ENCODE measurements around the gene GAB1.

Gene GAB1

GRCh38 chr4:143407474-143407873, 70.8 kb downstream of the GAB1 start:
- DNase-seq, result no peak
- Histone ChIP-seq H3K4me1 (ENCODE audit: control insufficient read depth, insufficient read depth, low read length, poor library complexity, severe bottlenecking) (no peaks in the 10 kb centered on the region), H3K9me3 (ENCODE audit: control insufficient read depth, low read length) (no peaks in the 10 kb centered on the region), H3K27me3 (replicated peaks; ENCODE audit: control insufficient read depth, insufficient read depth, low read length, poor library complexity, severe bottlenecking) (no peaks in the 10 kb centered on the region), H3K36me3 (ENCODE audit: control insufficient read depth, insufficient read depth, low read length) (no peaks in the 10 kb centered on the region), H3K4me3 (ENCODE audit: insufficient read depth, low read depth, low read length, poor library complexity, severe bottlenecking) (no peak overlapping the region), H3K27ac (ENCODE audit: insufficient read depth, low read length, poor library complexity, severe bottlenecking) (no peak overlapping the region)

- H3K4me1 ChIP-seq (ENCODE audit: control insufficient read depth, insufficient read depth, low read length, poor library complexity, severe bottlenecking), result no peaks in the 10 kb centered on the region
- no peak for DNase-seq
Measured at GRCh38 chr4:143407888-143408287, 71.2 kb downstream of the GAB1 start.

GRCh38 chr4:143410015-143410414, 73.3 kb downstream of the GAB1 start:
- no peak overlapping the region for H3K27ac ChIP-seq (ENCODE audit: insufficient read depth, low read length, poor library complexity, severe bottlenecking)
- no peaks in the 10 kb centered on the region for H3K9me3 ChIP-seq (ENCODE audit: control insufficient read depth, low read length)
- H3K27me3 ChIP-seq (replicated peaks; ENCODE audit: control insufficient read depth, insufficient read depth, low read length, poor library complexity, severe bottlenecking), result no peaks in the 10 kb centered on the region
- no peaks in the 10 kb centered on the region for H3K36me3 ChIP-seq (ENCODE audit: control insufficient read depth, insufficient read depth, low read length)
- H3K4me1 ChIP-seq (ENCODE audit: control insufficient read depth, insufficient read depth, low read length, poor library complexity, severe bottlenecking), result no peaks in the 10 kb centered on the region
- no peak for DNase-seq
- H3K4me3 ChIP-seq (ENCODE audit: insufficient read depth, low read depth, low read length, poor library complexity, severe bottlenecking), result no peak overlapping the region

More at GRCh38 chr4:143407888-143408287, 71.2 kb downstream of the GAB1 start:
- no peaks in the 10 kb centered on the region for H3K27me3 ChIP-seq (replicated peaks; ENCODE audit: control insufficient read depth, insufficient read depth, low read length, poor library complexity, severe bottlenecking)
- H3K36me3 ChIP-seq (ENCODE audit: control insufficient read depth, insufficient read depth, low read length), result no peaks in the 10 kb centered on the region
- H3K9me3 ChIP-seq (ENCODE audit: control insufficient read depth, low read length), result no peaks in the 10 kb centered on the region
- no peak overlapping the region for H3K4me3 ChIP-seq (ENCODE audit: insufficient read depth, low read depth, low read length, poor library complexity, severe bottlenecking)
- H3K27ac ChIP-seq (ENCODE audit: insufficient read depth, low read length, poor library complexity, severe bottlenecking), result no peak overlapping the region

- Histone ChIP-seq H3K4me3 (ENCODE audit: insufficient read depth, low read depth, low read length, poor library complexity, severe bottlenecking) (no peak overlapping the region), H3K36me3 (ENCODE audit: control insufficient read depth, insufficient read depth, low read length) (no peaks in the 10 kb centered on the region), H3K27ac (ENCODE audit: insufficient read depth, low read length, poor library complexity, severe bottlenecking) (no peak overlapping the region), H3K9me3 (ENCODE audit: control insufficient read depth, low read length) (no peaks in the 10 kb centered on the region), H3K27me3 (replicated peaks; ENCODE audit: control insufficient read depth, insufficient read depth, low read length, poor library complexity, severe bottlenecking) (no peaks in the 10 kb centered on the region), H3K4me1 (ENCODE audit: control insufficient read depth, insufficient read depth, low read length, poor library complexity, severe bottlenecking) (no peaks in the 10 kb centered on the region)
- no peak for DNase-seq
Measured at GRCh38 chr4:143411527-143412419, 75.1 kb downstream of the GAB1 start.

- no peak for DNase-seq
- H3K36me3 ChIP-seq (ENCODE audit: control insufficient read depth, insufficient read depth, low read length), result no peaks in the 10 kb centered on the region
- H3K9me3 ChIP-seq (ENCODE audit: control insufficient read depth, low read length), result no peaks in the 10 kb centered on the region
- no peak overlapping the region for H3K27ac ChIP-seq (ENCODE audit: insufficient read depth, low read length, poor library complexity, severe bottlenecking)
- no peaks in the 10 kb centered on the region for H3K4me1 ChIP-seq (ENCODE audit: control insufficient read depth, insufficient read depth, low read length, poor library complexity, severe bottlenecking)
- no peak overlapping the region for H3K4me3 ChIP-seq (ENCODE audit: insufficient read depth, low read depth, low read length, poor library complexity, severe bottlenecking)
- no peaks in the 10 kb centered on the region for H3K27me3 ChIP-seq (replicated peaks; ENCODE audit: control insufficient read depth, insufficient read depth, low read length, poor library complexity, severe bottlenecking)
Measured at GRCh38 chr4:143412420-143412758, 75.7 kb downstream of the GAB1 start.

GRCh38 chr4:143417679-143418403, 81.2 kb downstream of the GAB1 start:
- H3K27me3 ChIP-seq (replicated peaks; ENCODE audit: control insufficient read depth, insufficient read depth, low read length, poor library complexity, severe bottlenecking), result no peaks in the 10 kb centered on the region
- no peak for DNase-seq
- no peaks in the 10 kb centered on the region for H3K4me1 ChIP-seq (ENCODE audit: control insufficient read depth, insufficient read depth, low read length, poor library complexity, severe bottlenecking)
- H3K27ac ChIP-seq (ENCODE audit: insufficient read depth, low read length, poor library complexity, severe bottlenecking), result no peak overlapping the region
- no peaks in the 10 kb centered on the region for H3K9me3 ChIP-seq (ENCODE audit: control insufficient read depth, low read length)
- H3K36me3 ChIP-seq (ENCODE audit: control insufficient read depth, insufficient read depth, low read length), result no peaks in the 10 kb centered on the region
- H3K4me3 ChIP-seq (ENCODE audit: insufficient read depth, low read depth, low read length, poor library complexity, severe bottlenecking), result no peak overlapping the region

GRCh38 chr4:143420227-143420626, 83.6 kb downstream of the GAB1 start:
- Histone ChIP-seq H3K4me3 (ENCODE audit: insufficient read depth, low read depth, low read length, poor library complexity, severe bottlenecking) (no peak overlapping the region), H3K36me3 (ENCODE audit: control insufficient read depth, insufficient read depth, low read length) (no peaks in the 10 kb centered on the region), H3K27ac (ENCODE audit: insufficient read depth, low read length, poor library complexity, severe bottlenecking) (no peak overlapping the region), H3K9me3 (ENCODE audit: control insufficient read depth, low read length) (no peaks in the 10 kb centered on the region), H3K4me1 (ENCODE audit: control insufficient read depth, insufficient read depth, low read length, poor library complexity, severe bottlenecking) (no peaks in the 10 kb centered on the region), H3K27me3 (replicated peaks; ENCODE audit: control insufficient read depth, insufficient read depth, low read length, poor library complexity, severe bottlenecking) (no peaks in the 10 kb centered on the region)
- DNase-seq, result no peak

GRCh38 chr4:143421609-143422008, 84.9 kb downstream of the GAB1 start:
- Histone ChIP-seq H3K4me1 (ENCODE audit: control insufficient read depth, insufficient read depth, low read length, poor library complexity, severe bottlenecking) (no peaks in the 10 kb centered on the region), H3K27me3 (replicated peaks; ENCODE audit: control insufficient read depth, insufficient read depth, low read length, poor library complexity, severe bottlenecking) (no peaks in the 10 kb centered on the region), H3K4me3 (ENCODE audit: insufficient read depth, low read depth, low read length, poor library complexity, severe bottlenecking) (no peak overlapping the region), H3K36me3 (ENCODE audit: control insufficient read depth, insufficient read depth, low read length) (no peaks in the 10 kb centered on the region), H3K9me3 (ENCODE audit: control insufficient read depth, low read length) (no peaks in the 10 kb centered on the region), H3K27ac (ENCODE audit: insufficient read depth, low read length, poor library complexity, severe bottlenecking) (no peak overlapping the region)
- DNase-seq, result no peak

- Histone ChIP-seq H3K4me1 (ENCODE audit: control insufficient read depth, insufficient read depth, low read length, poor library complexity, severe bottlenecking) (no peaks in the 10 kb centered on the region), H3K27me3 (replicated peaks; ENCODE audit: control insufficient read depth, insufficient read depth, low read length, poor library complexity, severe bottlenecking) (no peaks in the 10 kb centered on the region), H3K9me3 (ENCODE audit: control insufficient read depth, low read length) (no peaks in the 10 kb centered on the region), H3K36me3 (ENCODE audit: control insufficient read depth, insufficient read depth, low read length) (no peaks in the 10 kb centered on the region), H3K4me3 (ENCODE audit: insufficient read depth, low read depth, low read length, poor library complexity, severe bottlenecking) (no peak overlapping the region), H3K27ac (ENCODE audit: insufficient read depth, low read length, poor library complexity, severe bottlenecking) (no peak overlapping the region)
- no peak for DNase-seq
Measured at GRCh38 chr4:143424276-143424675, 87.6 kb downstream of the GAB1 start.

- DNase-seq, result no peak
- Histone ChIP-seq H3K4me3 (ENCODE audit: insufficient read depth, low read depth, low read length, poor library complexity, severe bottlenecking) (no peak overlapping the region), H3K27ac (ENCODE audit: insufficient read depth, low read length, poor library complexity, severe bottlenecking) (no peak overlapping the region), H3K36me3 (ENCODE audit: control insufficient read depth, insufficient read depth, low read length) (no peaks in the 10 kb centered on the region), H3K4me1 (ENCODE audit: control insufficient read depth, insufficient read depth, low read length, poor library complexity, severe bottlenecking) (no peaks in the 10 kb centered on the region), H3K27me3 (replicated peaks; ENCODE audit: control insufficient read depth, insufficient read depth, low read length, poor library complexity, severe bottlenecking) (no peaks in the 10 kb centered on the region), H3K9me3 (ENCODE audit: control insufficient read depth, low read length) (no peaks in the 10 kb centered on the region)
Measured at GRCh38 chr4:143431526-143432257, 95.0 kb downstream of the GAB1 start.
